GM23338 (cell line): ENCODE data around the gene VAV3. TPM values are rescaled to one million over a fixed set of nuclear protein-coding genes. Genes with fewer than 3 reads are reported as not detected.

Experiments used
- ATAC-seq: fragments of 200-7000 bp; cut with Tn5 transposase; 3 replicates; pipeline ENCODE4 v1.9.1; 2020
- DNase-seq: peaks from one replicate; pipeline ENCODE4 v3.0.0-alpha.2; 2015; ENCODE audit warnings: low spot score
- H2AFZ ChIP-seq: fragments of 200-600 bp; sonication (generic); 2 replicates; pipeline ENCODE4 v1.8.0; 2016; ENCODE audit warnings: antibody characterized with exemption, mild to moderate bottlenecking, moderate library complexity
- H3F3A ChIP-seq: fragments of 200-600 bp; sonication (generic); replicated peaks from 2 replicates; pipeline ENCODE4 v1.8.0; 2017; ENCODE audit warnings: antibody characterized with exemption, mixed run types, low read depth
- H3K27ac ChIP-seq: fragments of 200-600 bp; sonication (generic); 2 replicates; pipeline ENCODE4 v1.6.1; 2016; ENCODE audit warnings: low read depth
- H3K27me3 ChIP-seq: fragments of 200-600 bp; sonication (generic); 2 replicates; pipeline ENCODE4 v1.8.0; 2016; ENCODE audit warnings: mild to moderate bottlenecking, mixed run types, moderate library complexity; ENCODE audit not compliant: insufficient read depth
- H3K36me3 ChIP-seq: fragments of 200-600 bp; sonication (generic); 2 replicates; pipeline ENCODE4 v1.8.0; 2016; ENCODE audit warnings: mild to moderate bottlenecking; ENCODE audit not compliant: insufficient read depth
- H3K4me1 ChIP-seq: fragments of 200-600 bp; sonication (generic); 2 replicates; pipeline ENCODE4 v1.8.0; 2016; ENCODE audit warnings: mild to moderate bottlenecking, moderate library complexity; ENCODE audit not compliant: insufficient read depth
- H3K4me2 ChIP-seq: fragments of 200-600 bp; sonication (generic); 2 replicates; pipeline ENCODE4 v1.7.1; 2017; ENCODE audit warnings: mixed run types
- H3K4me3 ChIP-seq: fragments of 200-600 bp; sonication (generic); 2 replicates; pipeline ENCODE4 v1.6.1; 2016; ENCODE audit warnings: mixed run types
- H3K79me2 ChIP-seq: fragments of 200-600 bp; sonication (generic); replicated peaks from 2 replicates; pipeline ENCODE4 v1.8.0; 2017; ENCODE audit warnings: mild to moderate bottlenecking; ENCODE audit not compliant: insufficient read depth
- H3K9me2 ChIP-seq: fragments of 200-600 bp; sonication (generic); 2 replicates; pipeline ENCODE4 v1.8.0; 2017; ENCODE audit not compliant: insufficient read depth
- H4K20me1 ChIP-seq: fragments of 200-600 bp; sonication (generic); replicated peaks from 2 replicates; pipeline ENCODE4 v1.8.0; 2017; ENCODE audit warnings: mild to moderate bottlenecking; ENCODE audit not compliant: insufficient read depth
- H3K27ac Mint-ChIP-seq: 2 replicates; pipeline ENCODE4 v1.8.0; 2020; ENCODE audit warnings: inconsistent platforms, mild to moderate bottlenecking, moderate library complexity, mixed read lengths
- H3K27me3 Mint-ChIP-seq: 3 replicates; pipeline ENCODE4 v1.8.0; 2022; ENCODE audit warnings: low read depth, mild to moderate bottlenecking, moderate library complexity, mixed read lengths, inconsistent platforms; ENCODE audit not compliant: insufficient read depth, poor library complexity
- H3K36me3 Mint-ChIP-seq: 3 replicates; pipeline ENCODE4 v1.8.0; 2021; ENCODE audit warnings: low read depth, mild to moderate bottlenecking, inconsistent platforms, moderate library complexity, mixed read lengths
- H3K4me1 Mint-ChIP-seq: 3 replicates; pipeline ENCODE4 v1.8.0; 2020; ENCODE audit warnings: mild to moderate bottlenecking, inconsistent platforms, mixed read lengths
- H3K4me3 Mint-ChIP-seq: 3 replicates; pipeline ENCODE4 v1.8.0; 2021; ENCODE audit warnings: moderate library complexity, mild to moderate bottlenecking, inconsistent platforms, mixed read lengths
- H3K9me3 Mint-ChIP-seq: 3 replicates; pipeline ENCODE4 v1.8.0; 2020; ENCODE audit warnings: moderate library complexity, mild to moderate bottlenecking, inconsistent platforms, mixed read lengths
- EZH2 ChIP-seq: fragments of 200-600 bp; sonication (generic); IDR thresholded peaks from one replicate; pipeline ENCODE4 v1.8.0; 2017; ENCODE audit warnings: antibody characterized with exemption, mild to moderate bottlenecking, low read depth; ENCODE audit not compliant: unreplicated experiment
- JUNB ChIP-seq: IDR thresholded peaks from one replicate; pipeline ENCODE4 v1.6.1; 2016; ENCODE audit warnings: antibody characterized with exemption; ENCODE audit not compliant: unreplicated experiment
- REST ChIP-seq: IDR thresholded peaks from one replicate; pipeline ENCODE4 v1.6.1; 2018; ENCODE audit warnings: antibody characterized with exemption; ENCODE audit not compliant: unreplicated experiment
- STAT1 ChIP-seq: IDR thresholded peaks from one replicate; pipeline ENCODE4 v1.6.1; 2016; ENCODE audit warnings: antibody characterized with exemption; ENCODE audit not compliant: unreplicated experiment
- ZNF462 ChIP-seq: fragments of 250-450 bp; sonication (Bioruptor Pico); IDR thresholded peaks from 2 replicates; pipeline ENCODE4 v1.5.0; 2020; ENCODE audit warnings: mild to moderate bottlenecking, moderate library complexity
- polyA plus RNA-seq: library from polyadenylated mRNA; unstranded; fragments of >200 nt; fragmentation: Nextera tagmentation; extraction: Ambion mirVana; gene quantifications from 2 replicates; pipeline ENCODE4 v1.2.1, GENCODE V29; 2016
- total RNA-seq: library from RNA; depleted of rRNA; stranded (reverse); fragments of >200 nt; shearing (Covaris generic); gene quantifications from 2 replicates; pipeline ENCODE4 v1.2.3, GENCODE V29; 2014

The VAV3 gene
- total and polyA plus RNA-seq, 2 experiments from 2014 or later: 3.0 to 11.3 TPM

- Histone ChIP-seq H2AFZ (no peak overlapping the region), H3K27ac (no peak overlapping the region), H3K27me3 (no peaks in the 10 kb centered on the region), H3K4me3 (no peak overlapping the region), H3K9me2 (no peaks in the 10 kb centered on the region), H3K4me1 (no peaks in the 10 kb centered on the region), H4K20me1 (no peaks in the 10 kb centered on the region), H3F3A (no peaks in the 10 kb centered on the region), H3K79me2 (no peaks in the 10 kb centered on the region), H3K36me3 (no peaks in the 10 kb centered on the region), H3K4me2 (no peak overlapping the region)
- H3K27ac Mint-ChIP-seq: no peak overlapping the region
- no peaks in the 10 kb centered on the region for H3K36me3 Mint-ChIP-seq
- H3K4me1 Mint-ChIP-seq: no peaks in the 10 kb centered on the region
- ATAC-seq (no peak), DNase-seq (no peak)
- H3K9me3 Mint-ChIP-seq: no peaks in the 10 kb centered on the region
- TF ChIP-seq ZNF462 (no peak), JUNB (no peak), REST (no peak), STAT1 (no peak), EZH2 (no peak)
- no peak overlapping the region for H3K4me3 Mint-ChIP-seq
- H3K27me3 Mint-ChIP-seq: no peaks in the 10 kb centered on the region
Observed at GRCh38 chr1:107622535-107622934, 342.4 kb downstream of the VAV3 start.
